Neuronal stem cell (in vitro differentiated cells): Measurements from ENCODE around the gene MORC1.

ENCODE experiments used
- DNase-seq: peaks from one replicate; pipeline ENCODE4 v3.0.0-alpha.2; 2013; ENCODE audit warnings: low spot score
- H2AFZ ChIP-seq: one replicate; pipeline ENCODE4 v1.6.1; 2013; ENCODE audit warnings: mild to moderate bottlenecking, low read length, inconsistent platforms
- H2AK5ac ChIP-seq: 2 replicates; pipeline ENCODE4 v1.6.1; 2013; ENCODE audit warnings: low read depth, mild to moderate bottlenecking, inconsistent platforms, low read length, moderate library complexity, mixed read lengths
- H2BK120ac ChIP-seq: 2 replicates; pipeline ENCODE4 v1.6.1; 2013; ENCODE audit warnings: low read depth, mild to moderate bottlenecking, inconsistent platforms, low read length, moderate library complexity, mixed read lengths
- H2BK12ac ChIP-seq: one replicate; pipeline ENCODE4 v1.6.1; 2013; ENCODE audit warnings: low read length, inconsistent platforms
- H2BK15ac ChIP-seq: 2 replicates; pipeline ENCODE4 v1.6.1; 2013; ENCODE audit warnings: mild to moderate bottlenecking, low read length, inconsistent platforms, mixed read lengths
- H2BK5ac ChIP-seq: one replicate; pipeline ENCODE4 v1.6.1; 2013; ENCODE audit warnings: inconsistent platforms, mild to moderate bottlenecking, low read length, moderate library complexity
- H3K14ac ChIP-seq: one replicate; pipeline ENCODE4 v1.6.1; 2013; ENCODE audit warnings: low read length, inconsistent platforms
- H3K18ac ChIP-seq: 2 replicates; pipeline ENCODE4 v1.6.1; 2013; ENCODE audit warnings: low read length, inconsistent platforms
- H3K23ac ChIP-seq: 2 replicates; pipeline ENCODE4 v1.6.1; 2013; ENCODE audit warnings: low read depth, mild to moderate bottlenecking, mixed read lengths, low read length, inconsistent platforms; ENCODE audit not compliant: poor library complexity
- H3K27ac ChIP-seq: replicated peaks from 3 replicates; pipeline ENCODE4 v1.5.1; 2013; ENCODE audit warnings: low read length, inconsistent platforms
- H3K27me3 ChIP-seq, 3 experiments: 2 replicates each; pipeline ENCODE4 v1.6.1; 2013; ENCODE audit warnings: low read length in 3 of 3, mild to moderate bottlenecking in 2 of 3, inconsistent platforms in 1 of 3, low read depth in 1 of 3, mixed read lengths in 1 of 3, moderate library complexity in 1 of 3; ENCODE audit not compliant: control insufficient read depth in 3 of 3, insufficient read depth in 3 of 3
- H3K36me3 ChIP-seq, 2 donors: replicated peaks in 1 of 2; 2 replicates each; pipeline ENCODE4 v1.6.1; 2013; ENCODE audit warnings: low read length in 2 of 2; ENCODE audit not compliant: control insufficient read depth in 2 of 2, insufficient read depth in 2 of 2
- H3K4ac ChIP-seq: 2 replicates; pipeline ENCODE4 v1.6.1; 2013; ENCODE audit warnings: inconsistent platforms, mild to moderate bottlenecking, low read length, moderate library complexity
- H3K4me1 ChIP-seq, 2 donors: 1 replicate in 1 of 2; 2 replicates in 1 of 2; pipeline ENCODE4 v1.6.1; 2013; ENCODE audit warnings: low read length in 2 of 2, low read depth in 1 of 2; ENCODE audit not compliant: control insufficient read depth in 2 of 2, insufficient read depth in 1 of 2
- H3K4me2 ChIP-seq: one replicate; pipeline ENCODE4 v1.6.1; 2013; ENCODE audit warnings: mild to moderate bottlenecking, low read length, inconsistent platforms; ENCODE audit not compliant: insufficient read depth, poor library complexity, severe bottlenecking
- H3K4me3 ChIP-seq, 2 donors: 2 replicates each; pipeline ENCODE4 v1.5.1; 2013; ENCODE audit warnings: low read length in 2 of 2, mild to moderate bottlenecking in 2 of 2, inconsistent platforms in 1 of 2, moderate library complexity in 1 of 2
- H3K79me1 ChIP-seq: one replicate; pipeline ENCODE4 v1.6.1; 2013; ENCODE audit warnings: low read depth, mild to moderate bottlenecking, inconsistent platforms, low read length, moderate library complexity
- H3K9ac ChIP-seq: one replicate; pipeline ENCODE4 v1.6.1; 2013; ENCODE audit warnings: mild to moderate bottlenecking, low read depth, low read length, inconsistent platforms; ENCODE audit not compliant: poor library complexity
- H3K9me3 ChIP-seq, 2 donors: replicated peaks in 1 of 2; 2 replicates each; pipeline versions ENCODE3 to v1.6.1; 2013; ENCODE audit warnings: low read length in 2 of 2, mild to moderate bottlenecking in 2 of 2, inconsistent platforms in 1 of 2, low read depth in 1 of 2, mixed read lengths in 1 of 2, moderate library complexity in 1 of 2; ENCODE audit not compliant: control insufficient read depth in 2 of 2, insufficient read depth in 1 of 2
- H4K8ac ChIP-seq: one replicate; pipeline ENCODE4 v1.6.1; 2013; ENCODE audit warnings: low read depth, mild to moderate bottlenecking, inconsistent platforms, low read length, moderate library complexity
- H4K91ac ChIP-seq: one replicate; pipeline ENCODE4 v1.6.1; 2013; ENCODE audit warnings: low read length, low read depth, mild to moderate bottlenecking, inconsistent platforms; ENCODE audit not compliant: poor library complexity
- WGBS, 2 donors: extraction: QIAGEN DNeasy Blood & Tissue Kit; methylation state at CpG; one replicate each; pipeline ENCODE4 v1.1.7; 2013; ENCODE audit warnings: missing lambda C conversion rate in 2 of 2, mixed read lengths in 1 of 2; ENCODE audit not compliant: insufficient read length in 2 of 2, insufficient replicate concordance in 1 of 2; ENCODE audit errors: extremely low coverage in 2 of 2; 5-methylcytosine and 5-hydroxymethylcytosine counted together

The MORC1 gene

DNA sequence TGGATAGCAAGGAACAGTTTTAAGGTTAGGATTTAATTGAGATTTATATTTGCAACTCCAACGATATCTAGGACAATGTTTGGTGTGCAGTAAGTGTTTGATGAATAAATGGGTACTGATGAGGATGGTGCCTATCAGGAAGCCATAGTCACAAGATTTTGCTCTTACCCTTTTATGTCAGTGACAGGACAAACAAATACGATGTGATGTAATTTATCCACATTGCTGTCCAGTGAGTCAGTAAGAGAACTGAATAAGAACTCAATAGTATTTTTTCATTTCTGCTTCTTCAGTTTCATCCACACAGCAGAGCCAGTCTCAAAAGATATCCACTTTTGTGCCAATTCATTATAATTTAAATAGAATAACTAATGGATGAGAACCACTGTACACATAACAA is 37.0 kb upstream of the MORC1 start:
- DNase-seq = no peak
- Histone ChIP-seq H3K4ac (no peak overlapping the region), H2AK5ac (no peak overlapping the region), H3K4me2 (no peak overlapping the region), H3K27ac (no peak overlapping the region), H2BK12ac (no peak overlapping the region), H3K79me1 (no peaks in the 10 kb centered on the region), H3K9me3 (peaks cover 0 to 1% of the 10 kb centered on the region in 2 donors), H2BK15ac (no peak overlapping the region), H4K8ac (no peak overlapping the region), H3K36me3 (no peaks in the 10 kb centered on the region), H3K18ac (no peak overlapping the region), H3K4me3 (no peak overlapping the region), H3K9ac (no peak overlapping the region), H2AFZ (no peak overlapping the region), H3K23ac (no peak overlapping the region), H3K27me3 (no peaks in the 10 kb centered on the region), H3K4me1 (no peaks in the 10 kb centered on the region), H2BK120ac (no peak overlapping the region), H2BK5ac (no peak overlapping the region), H3K14ac (no peak overlapping the region), H4K91ac (no peak overlapping the region)
- no CpG with 5 or more reads among the region's 2 CpGs for WGBS, 2 donors

DNA sequence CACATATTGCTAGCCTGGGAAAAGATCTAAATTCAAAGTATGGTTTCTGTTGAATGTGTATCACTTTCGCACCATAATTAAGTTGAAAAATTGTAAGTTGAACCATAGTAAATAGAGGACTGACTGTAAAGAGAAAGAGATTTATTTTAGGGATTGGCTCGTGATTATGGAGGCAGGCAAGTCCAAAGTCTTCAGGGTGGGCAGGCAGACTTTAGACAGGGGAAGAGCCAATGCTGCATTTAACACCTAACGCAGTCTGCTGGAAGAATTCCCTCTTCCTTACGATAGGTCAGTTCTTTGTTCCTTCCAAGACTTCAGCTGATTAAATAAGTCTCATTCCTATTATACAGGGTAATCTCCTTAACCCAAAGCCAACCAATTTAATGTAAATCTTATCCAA is 34.4 kb upstream of the MORC1 start:
- H3K4me1 ChIP-seq = no peaks in the 10 kb centered on the region
- H3K36me3 ChIP-seq = no peaks in the 10 kb centered on the region
- no peak overlapping the region for H3K18ac ChIP-seq
- no peak overlapping the region for H3K23ac ChIP-seq
- H2BK120ac ChIP-seq = no peak overlapping the region
- WGBS, 2 donors = no CpG with 5 or more reads among the region's 4 CpGs
- no peak overlapping the region for H3K27ac ChIP-seq
- H3K4me2 ChIP-seq = no peak overlapping the region
- no peak overlapping the region for H4K91ac ChIP-seq
- no peak overlapping the region for H2AFZ ChIP-seq
- no peaks in the 10 kb centered on the region for H3K79me1 ChIP-seq
- H4K8ac ChIP-seq = no peak overlapping the region
- H3K4me3 ChIP-seq = no peak overlapping the region
- H2AK5ac ChIP-seq = no peak overlapping the region
- H3K9ac ChIP-seq = no peak overlapping the region
- no peak overlapping the region for H3K14ac ChIP-seq
- DNase-seq = no peak
- no peaks in the 10 kb centered on the region for H3K27me3 ChIP-seq
- H2BK5ac ChIP-seq = no peak overlapping the region
- H2BK15ac ChIP-seq = no peak overlapping the region
- H3K4ac ChIP-seq = no peak overlapping the region
- no peak overlapping the region for H2BK12ac ChIP-seq
- no peaks in the 10 kb centered on the region for H3K9me3 ChIP-seq

DNA sequence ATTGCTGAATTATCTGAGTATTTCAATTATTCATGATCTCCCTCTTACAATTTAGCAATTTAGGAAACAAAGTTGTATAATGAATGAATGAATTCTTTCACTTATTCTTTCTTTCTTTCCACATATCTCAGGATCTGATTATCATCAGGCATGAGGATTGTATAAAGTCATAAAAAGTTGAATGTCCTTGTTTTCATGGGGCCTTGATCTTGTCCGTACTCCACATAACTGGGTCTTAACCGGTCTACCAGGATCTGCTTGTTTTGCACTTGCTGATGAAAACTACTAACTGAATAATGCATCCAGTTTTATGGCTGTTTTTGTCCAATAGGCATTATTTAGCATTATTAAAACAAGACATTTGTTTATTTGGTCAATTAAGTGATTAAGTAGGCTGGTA is 31.1 kb upstream of the MORC1 start:
- Histone ChIP-seq H4K8ac (no peak overlapping the region), H3K18ac (no peak overlapping the region), H3K4me1 (no peaks in the 10 kb centered on the region), H2BK15ac (no peak overlapping the region), H3K27me3 (no peaks in the 10 kb centered on the region), H3K9me3 (no peaks in the 10 kb centered on the region), H2BK12ac (no peak overlapping the region), H3K4ac (no peak overlapping the region), H3K4me2 (no peak overlapping the region), H3K27ac (no peak overlapping the region), H2AK5ac (no peak overlapping the region), H3K36me3 (no peaks in the 10 kb centered on the region), H4K91ac (no peak overlapping the region), H2AFZ (no peak overlapping the region), H3K14ac (no peak overlapping the region), H3K79me1 (no peaks in the 10 kb centered on the region), H3K9ac (no peak overlapping the region), H2BK120ac (no peak overlapping the region), H2BK5ac (no peak overlapping the region), H3K23ac (no peak overlapping the region), H3K4me3 (no peak overlapping the region)
- whole genome bisulfite sequencing, 2 donors = no CpG with 5 or more reads among the region's 2 CpGs
- no peak for DNase-seq

DNA sequence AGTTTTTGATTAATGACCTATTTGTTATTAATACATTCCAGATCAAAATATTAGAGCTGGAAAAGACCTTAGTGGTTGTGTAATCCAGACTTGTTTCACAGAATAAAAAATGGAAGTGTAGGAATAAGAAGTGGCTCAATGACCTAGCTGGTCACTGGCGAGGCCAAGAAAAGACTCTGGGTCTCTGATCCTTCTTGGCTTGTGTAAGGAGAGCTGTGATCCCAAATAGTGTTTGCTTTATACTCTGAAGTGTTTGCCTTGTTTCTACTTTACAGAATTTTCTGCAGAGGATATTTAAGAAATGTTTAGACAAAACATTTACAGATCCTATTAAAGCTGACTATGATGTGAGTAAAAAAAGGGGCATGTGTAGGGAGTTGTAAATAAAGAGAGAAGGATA is 25.7 kb upstream of the MORC1 start:
- Histone ChIP-seq H2BK15ac (no peak overlapping the region), H3K9me3 (no peaks in the 10 kb centered on the region), H3K4ac (no peak overlapping the region), H3K4me3 (no peak overlapping the region), H3K27ac (no peak overlapping the region), H2BK12ac (no peak overlapping the region), H3K4me2 (no peak overlapping the region), H3K36me3 (no peaks in the 10 kb centered on the region), H2BK120ac (no peak overlapping the region), H3K9ac (no peak overlapping the region), H4K8ac (no peak overlapping the region), H2AK5ac (no peak overlapping the region), H3K27me3 (no peaks in the 10 kb centered on the region), H3K79me1 (no peaks in the 10 kb centered on the region), H3K4me1 (no peaks in the 10 kb centered on the region), H3K18ac (no peak overlapping the region), H3K14ac (no peak overlapping the region), H2BK5ac (no peak overlapping the region), H3K23ac (no peak overlapping the region), H4K91ac (no peak overlapping the region), H2AFZ (no peak overlapping the region)
- no CpG with 5 or more reads among the region's 1 CpG for WGBS, 2 donors
- no peak for DNase-seq
